Neutrophil (primary cell): ENCODE measurements around the gene MCRIP2.

Experiments used
- H3K27ac ChIP-seq: fragments of 200-600 bp; sonication (generic); 2 replicates; pipeline ENCODE4 v1.5.1; 2016; ENCODE audit warnings: mild to moderate bottlenecking, moderate library complexity
- H3K27me3 ChIP-seq: fragments of 200-600 bp; sonication (generic); 2 replicates; pipeline ENCODE4 v1.6.0; 2016; ENCODE audit warnings: mild to moderate bottlenecking
- H3K36me3 ChIP-seq: fragments of 200-600 bp; sonication (generic); 2 replicates; pipeline ENCODE4 v1.5.1; 2017
- H3K4me1 ChIP-seq, 2 experiments: fragments of 200-600 bp in 1 of 2; sonication (generic) in 1 of 2; 1 replicate in 1 of 2; 2 replicates in 1 of 2; pipeline versions ENCODE4 v1.5.1 to v1.6.1; 2013 to 2016; ENCODE audit warnings: low read depth in 1 of 2, low read length in 1 of 2, mild to moderate bottlenecking in 1 of 2, moderate library complexity in 1 of 2; ENCODE audit not compliant: control insufficient read depth in 1 of 2, insufficient read depth in 1 of 2
- H3K4me3 ChIP-seq, 2 experiments: fragments of 200-600 bp in 1 of 2; sonication (generic) in 1 of 2; 1 replicate in 1 of 2; 2 replicates in 1 of 2; pipeline ENCODE4 v1.5.1; 2013 to 2016; ENCODE audit warnings: low read depth in 1 of 2, low read length in 1 of 2, mild to moderate bottlenecking in 1 of 2, moderate library complexity in 1 of 2
- H3K9me3 ChIP-seq: fragments of 200-600 bp; sonication (generic); 2 replicates; pipeline ENCODE4 v1.5.1; 2016
- TF ChIP-seq, protein P1 (sequence below): fragments of 200-600 bp; sonication (generic); IDR thresholded peaks from 2 replicates; pipeline ENCODE4 v1.5.1; 2016; ENCODE audit warnings: antibody characterized with exemption

The MCRIP2 gene

DNA sequence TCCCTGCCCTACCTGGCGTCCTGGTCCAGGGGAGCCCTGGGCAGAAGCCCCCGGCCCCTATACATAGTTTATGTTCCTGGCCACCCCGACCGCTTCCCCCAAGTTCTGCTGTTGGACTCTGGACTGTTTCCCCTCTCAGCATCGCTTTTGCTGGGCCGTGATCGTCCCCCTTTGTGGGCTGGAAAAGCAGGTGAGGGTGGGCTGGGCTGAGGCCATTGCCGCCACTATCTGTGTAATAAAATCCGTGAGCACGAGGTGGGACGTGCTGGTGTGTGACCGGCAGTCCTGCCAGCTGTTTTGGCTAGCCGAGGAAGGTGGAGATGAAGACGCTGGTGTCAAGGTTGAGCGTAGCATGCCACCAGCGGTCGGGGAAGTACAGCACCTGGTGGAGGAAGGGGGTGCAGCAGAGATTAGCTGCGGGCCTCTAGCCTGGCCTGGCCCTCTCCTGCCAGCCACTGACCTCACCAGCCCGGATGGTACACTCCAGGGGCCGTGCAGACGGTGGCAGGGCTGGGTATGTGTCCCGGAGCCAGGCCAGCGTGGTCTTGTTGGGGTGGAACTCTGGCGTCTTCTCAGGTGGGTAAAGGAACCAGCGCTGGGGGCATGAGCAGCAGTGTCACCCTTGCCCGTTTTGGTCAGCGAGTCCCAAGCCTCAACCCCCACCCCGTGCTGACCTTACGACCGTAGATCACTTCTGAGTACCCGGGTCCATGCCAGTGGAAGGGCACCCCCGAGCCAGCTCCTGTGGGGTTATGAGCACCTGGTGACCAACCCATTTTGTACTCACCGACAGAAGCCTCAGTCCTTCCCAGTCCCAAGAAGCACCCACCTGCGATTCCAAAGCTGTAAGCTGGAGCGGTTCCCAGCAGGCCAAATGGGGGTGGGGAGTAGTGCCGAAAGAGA lies 41.1 kb downstream of the MCRIP2 start:
- Histone ChIP-seq H3K27me3 (peaks cover 7% of the 10 kb centered on the region), H3K4me1 (peaks cover 33 to 54% of the 10 kb centered on the region in 2 experiments), H3K27ac (no peak overlapping the region), H3K9me3 (no peaks in the 10 kb centered on the region), H3K4me3 (no peak overlapping the region), H3K36me3 (peaks cover 20% of the 10 kb centered on the region)
- TF ChIP-seq, protein P1, sequence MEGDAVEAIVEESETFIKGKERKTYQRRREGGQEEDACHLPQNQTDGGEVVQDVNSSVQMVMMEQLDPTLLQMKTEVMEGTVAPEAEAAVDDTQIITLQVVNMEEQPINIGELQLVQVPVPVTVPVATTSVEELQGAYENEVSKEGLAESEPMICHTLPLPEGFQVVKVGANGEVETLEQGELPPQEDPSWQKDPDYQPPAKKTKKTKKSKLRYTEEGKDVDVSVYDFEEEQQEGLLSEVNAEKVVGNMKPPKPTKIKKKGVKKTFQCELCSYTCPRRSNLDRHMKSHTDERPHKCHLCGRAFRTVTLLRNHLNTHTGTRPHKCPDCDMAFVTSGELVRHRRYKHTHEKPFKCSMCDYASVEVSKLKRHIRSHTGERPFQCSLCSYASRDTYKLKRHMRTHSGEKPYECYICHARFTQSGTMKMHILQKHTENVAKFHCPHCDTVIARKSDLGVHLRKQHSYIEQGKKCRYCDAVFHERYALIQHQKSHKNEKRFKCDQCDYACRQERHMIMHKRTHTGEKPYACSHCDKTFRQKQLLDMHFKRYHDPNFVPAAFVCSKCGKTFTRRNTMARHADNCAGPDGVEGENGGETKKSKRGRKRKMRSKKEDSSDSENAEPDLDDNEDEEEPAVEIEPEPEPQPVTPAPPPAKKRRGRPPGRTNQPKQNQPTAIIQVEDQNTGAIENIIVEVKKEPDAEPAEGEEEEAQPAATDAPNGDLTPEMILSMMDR = no peak

GRCh38 chr16:683396-684070 lies 41.9 kb downstream of the MCRIP2 start:
- Histone ChIP-seq H3K27ac (peak overlapping the region; percentile 88), H3K4me3 (peak overlapping the region; percentile 81 to 82), H3K9me3 (no peaks in the 10 kb centered on the region), H3K4me1 (peaks cover 33 to 53% of the 10 kb centered on the region in 2 experiments), H3K36me3 (peaks cover 20% of the 10 kb centered on the region), H3K27me3 (no peaks in the 10 kb centered on the region)
- TF ChIP-seq, protein P1 = no peak

DNA sequence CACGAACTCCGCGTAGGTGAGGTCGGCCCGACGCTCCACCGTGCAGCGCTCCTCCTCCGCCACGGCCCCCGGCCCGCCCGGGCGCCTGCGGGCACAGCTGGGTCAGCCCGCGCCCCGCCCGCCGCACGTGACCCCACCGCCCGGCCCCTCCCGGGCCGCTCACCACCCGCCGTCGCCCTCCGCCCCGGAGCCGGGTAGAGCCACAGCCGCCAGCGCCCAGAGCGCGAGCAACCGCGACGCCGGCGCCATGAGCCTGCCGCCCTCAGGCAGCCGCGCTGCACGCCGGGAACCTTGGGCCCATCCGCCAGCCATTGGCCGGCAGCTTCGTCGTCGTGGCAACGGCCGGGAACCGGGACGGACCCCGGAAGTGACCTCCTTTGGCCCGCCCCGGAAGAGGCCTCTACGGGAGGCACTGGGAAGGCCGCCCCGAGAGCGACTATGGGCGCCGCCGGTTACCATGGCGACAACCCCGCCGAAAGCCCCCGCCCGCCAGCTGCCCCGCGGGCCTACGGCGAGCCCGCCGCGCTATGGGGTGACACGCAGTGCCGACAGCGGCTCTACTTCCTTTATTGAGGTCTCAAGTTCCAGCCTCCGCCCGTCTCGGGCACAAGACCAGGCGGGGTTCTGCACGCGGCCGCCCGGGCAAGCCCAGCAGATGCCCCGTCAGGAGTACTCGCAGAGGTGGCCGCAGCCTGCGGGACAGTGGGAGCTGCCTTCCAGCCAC lies 42.6 kb downstream of the MCRIP2 start, which contains the start of gene JMJD8:
Gene JMJD8 (minus strand): TSS at position 264 of the 724 bp plus-strand sequence. CDS start 15 bp downstream, at position 249.
- TF ChIP-seq, protein P1 = no peak
- Histone ChIP-seq H3K27me3 (no peaks in the 10 kb centered on the region), H3K9me3 (no peaks in the 10 kb centered on the region), H3K4me1 (peaks cover 35 to 50% of the 10 kb centered on the region in 2 experiments), H3K36me3 (peaks cover 20% of the 10 kb centered on the region), H3K4me3 (peak within 1 kb of the TSS; percentile 81 to 82), H3K27ac (peak within 1 kb of the TSS; percentile 88)

DNA sequence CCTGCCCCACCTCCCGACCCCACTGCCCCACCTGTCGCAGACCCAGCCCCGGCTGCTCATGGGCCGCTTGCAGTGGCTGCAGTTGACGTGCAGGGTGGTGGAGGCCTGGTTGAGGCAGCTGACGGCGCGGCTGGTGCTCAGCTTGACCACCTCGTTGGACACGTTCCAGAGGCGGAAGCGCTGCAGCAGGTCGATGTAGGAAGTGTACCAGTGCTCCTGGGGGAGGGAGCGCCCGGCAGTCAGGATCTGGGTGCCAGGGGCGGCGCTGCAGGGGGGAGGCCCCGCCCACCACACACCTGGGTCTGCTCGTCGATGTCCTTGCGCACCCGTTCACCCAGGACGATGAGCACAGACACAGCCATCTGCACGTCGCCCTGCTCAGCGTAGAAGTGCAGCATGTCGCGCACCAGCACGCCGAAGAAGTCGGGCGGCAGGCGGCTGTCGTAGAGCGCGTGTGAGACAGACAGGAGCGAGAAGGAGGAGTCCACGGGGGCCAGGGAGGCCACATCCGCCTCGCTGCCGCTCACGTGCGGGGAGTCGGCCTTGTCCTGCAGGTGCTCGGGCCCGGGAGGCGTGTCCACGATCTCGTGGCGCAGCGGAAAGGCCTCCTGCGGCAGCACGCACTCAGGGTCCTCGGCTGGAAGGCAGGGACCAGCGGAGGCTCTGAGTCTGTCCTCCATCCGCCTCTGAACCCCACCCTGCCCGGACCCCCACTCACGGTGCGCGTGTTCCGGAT lies 43.5 kb downstream of the MCRIP2 start:
- Histone ChIP-seq H3K4me1 (peaks cover 43 to 49% of the 10 kb centered on the region in 2 experiments), H3K9me3 (no peaks in the 10 kb centered on the region), H3K4me3 (peak overlapping the region in 1 of 2 experiments; percentile 82), H3K27ac (peak overlapping the region; percentile 88), H3K36me3 (peaks cover 20% of the 10 kb centered on the region), H3K27me3 (no peaks in the 10 kb centered on the region)
- TF ChIP-seq, protein P1 = no peak

DNA sequence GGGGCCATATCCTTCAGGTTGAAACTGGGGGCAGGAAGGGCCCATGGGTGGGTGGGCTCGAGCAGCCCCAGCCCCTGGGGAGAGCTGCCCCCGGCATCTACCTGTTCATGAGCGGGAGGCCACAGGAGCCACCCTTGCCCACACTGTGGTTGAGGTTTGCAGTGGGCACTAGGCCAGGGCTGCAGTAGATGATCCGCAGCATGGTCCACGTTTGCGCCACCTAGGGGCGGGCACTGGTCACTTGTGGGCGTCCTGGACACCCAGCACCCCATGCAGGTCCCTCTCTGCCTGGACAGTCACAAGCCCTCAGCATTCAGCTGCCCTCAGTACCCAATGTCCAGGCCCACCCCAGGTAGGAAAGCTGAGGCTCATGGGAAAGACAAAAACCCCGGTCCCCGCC lies 44.3 kb downstream of the MCRIP2 start:
- Histone ChIP-seq H3K4me3 (no peak overlapping the region), H3K36me3 (peaks cover 20% of the 10 kb centered on the region), H3K27me3 (peaks cover 4% of the 10 kb centered on the region), H3K27ac (no peak overlapping the region), H3K9me3 (no peaks in the 10 kb centered on the region), H3K4me1 (peaks cover 37 to 50% of the 10 kb centered on the region in 2 experiments)
- TF ChIP-seq, protein P1 = no peak
